ENCODE measurements around the gene CMIP.

DNA sequence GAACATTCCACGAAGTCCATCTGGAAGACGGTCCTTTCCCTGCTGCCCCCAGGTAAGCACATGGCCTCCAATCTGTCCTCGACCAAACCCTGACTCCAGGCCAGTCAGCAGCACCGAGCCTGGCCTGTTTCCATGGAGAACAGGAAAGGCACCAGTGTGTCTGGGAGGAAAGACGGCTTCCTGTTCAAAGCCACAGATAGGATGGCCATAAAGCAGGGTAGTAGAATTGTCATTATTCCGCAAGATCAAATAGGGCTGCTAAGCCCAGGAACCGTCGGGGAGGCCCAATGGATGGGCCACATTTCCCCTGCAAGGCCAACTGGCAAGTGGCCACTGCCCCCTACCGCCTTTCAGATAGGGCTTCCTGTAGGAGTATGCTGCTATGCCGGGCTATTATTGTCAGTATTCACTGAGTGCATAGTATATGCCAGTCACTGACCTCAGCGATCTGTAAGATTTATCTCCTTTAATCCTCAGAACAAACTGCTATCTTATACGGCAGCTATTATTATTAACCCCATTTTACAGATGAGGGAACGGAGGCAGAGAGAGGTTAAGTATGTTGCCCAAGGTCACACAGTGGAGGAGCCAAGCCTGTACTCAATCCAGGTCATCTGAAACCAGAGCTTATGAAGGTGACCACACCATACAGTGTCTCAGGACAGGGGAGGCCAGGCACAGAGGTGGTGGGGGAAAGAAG is 311.5 kb downstream of the CMIP start:
- no peak for TF ChIP-seq POLR2A (IDR thresholded peaks at IDR 0.05)
- TF ChIP-seq, protein P1, sequence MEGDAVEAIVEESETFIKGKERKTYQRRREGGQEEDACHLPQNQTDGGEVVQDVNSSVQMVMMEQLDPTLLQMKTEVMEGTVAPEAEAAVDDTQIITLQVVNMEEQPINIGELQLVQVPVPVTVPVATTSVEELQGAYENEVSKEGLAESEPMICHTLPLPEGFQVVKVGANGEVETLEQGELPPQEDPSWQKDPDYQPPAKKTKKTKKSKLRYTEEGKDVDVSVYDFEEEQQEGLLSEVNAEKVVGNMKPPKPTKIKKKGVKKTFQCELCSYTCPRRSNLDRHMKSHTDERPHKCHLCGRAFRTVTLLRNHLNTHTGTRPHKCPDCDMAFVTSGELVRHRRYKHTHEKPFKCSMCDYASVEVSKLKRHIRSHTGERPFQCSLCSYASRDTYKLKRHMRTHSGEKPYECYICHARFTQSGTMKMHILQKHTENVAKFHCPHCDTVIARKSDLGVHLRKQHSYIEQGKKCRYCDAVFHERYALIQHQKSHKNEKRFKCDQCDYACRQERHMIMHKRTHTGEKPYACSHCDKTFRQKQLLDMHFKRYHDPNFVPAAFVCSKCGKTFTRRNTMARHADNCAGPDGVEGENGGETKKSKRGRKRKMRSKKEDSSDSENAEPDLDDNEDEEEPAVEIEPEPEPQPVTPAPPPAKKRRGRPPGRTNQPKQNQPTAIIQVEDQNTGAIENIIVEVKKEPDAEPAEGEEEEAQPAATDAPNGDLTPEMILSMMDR (IDR thresholded peaks at IDR 0.05): no peak
